HG03045 (cell line): ENCODE data around the gene KIAA0040.

ENCODE experiments used
- ATAC-seq: cut with Tn5 transposase; IDR thresholded peaks from one replicate; pipeline ENCODE4 v1.9.1; 2021; ENCODE audit warnings: mild to moderate bottlenecking, moderate library complexity; ENCODE audit not compliant: unreplicated experiment

Gene KIAA0040

GRCh38 chr1:175145899-175146528, 46.6 kb downstream of the KIAA0040 start:
- no peak for ATAC-seq

- no peak for ATAC-seq
These were observed 54.0 kb downstream of the KIAA0040 start for GRCh38 chr1:175138579-175138978.

GRCh38 chr1:175137369-175137768, 55.2 kb downstream of the KIAA0040 start:
- ATAC-seq: no peak

- ATAC-seq: no peak
These were observed 56.3 kb downstream of the KIAA0040 start for GRCh38 chr1:175136246-175136645.

- no peak for ATAC-seq
These were observed 58.1 kb downstream of the KIAA0040 start for GRCh38 chr1:175134500-175134899.

GRCh38 chr1:175133673-175134435, 58.7 kb downstream of the KIAA0040 start:
- no peak for ATAC-seq

GRCh38 chr1:175132436-175132835, 60.1 kb downstream of the KIAA0040 start:
- no peak for ATAC-seq

- ATAC-seq: no peak
These were observed 61.5 kb downstream of the KIAA0040 start for GRCh38 chr1:175131095-175131494.

- ATAC-seq: no peak
These were observed 61.9 kb downstream of the KIAA0040 start for GRCh38 chr1:175130649-175131045.

GRCh38 chr1:175129997-175130648, 62.5 kb downstream of the KIAA0040 start:
- no peak for ATAC-seq

- ATAC-seq: no peak
These were observed 63.0 kb downstream of the KIAA0040 start for GRCh38 chr1:175129644-175129996.

GRCh38 chr1:175129182-175129581, 63.4 kb downstream of the KIAA0040 start:
- ATAC-seq: no peak

- ATAC-seq: no peak
These were observed 64.1 kb downstream of the KIAA0040 start for GRCh38 chr1:175128523-175128922.

- no peak for ATAC-seq
These were observed 65.0 kb downstream of the KIAA0040 start for GRCh38 chr1:175127565-175127964.

- no peak for ATAC-seq
These were observed 66.2 kb downstream of the KIAA0040 start for GRCh38 chr1:175126347-175126746.

- ATAC-seq: no peak
These were observed 67.7 kb downstream of the KIAA0040 start for GRCh38 chr1:175124861-175125260.

- no peak for ATAC-seq
These were observed 72.1 kb downstream of the KIAA0040 start for GRCh38 chr1:175120511-175120910.

GRCh38 chr1:175118375-175119367, 73.9 kb downstream of the KIAA0040 start:
- ATAC-seq: peak; percentile 59

GRCh38 chr1:175116903-175117302, 75.7 kb downstream of the KIAA0040 start:
- ATAC-seq: no peak

- no peak for ATAC-seq
These were observed 76.3 kb downstream of the KIAA0040 start for GRCh38 chr1:175116210-175116798.
